NCI-H345 treated with DMSO at 0.1 percent for 48 hours (cell line): ENCODE data around the gene ZBTB7C.

Experiments used
- DNase-seq: peaks from one replicate; lab custom pipeline; 2025; ENCODE audit not compliant: unreplicated experiment; lab: John Stamatoyannopoulos, UW

ZBTB7C gene

DNA sequence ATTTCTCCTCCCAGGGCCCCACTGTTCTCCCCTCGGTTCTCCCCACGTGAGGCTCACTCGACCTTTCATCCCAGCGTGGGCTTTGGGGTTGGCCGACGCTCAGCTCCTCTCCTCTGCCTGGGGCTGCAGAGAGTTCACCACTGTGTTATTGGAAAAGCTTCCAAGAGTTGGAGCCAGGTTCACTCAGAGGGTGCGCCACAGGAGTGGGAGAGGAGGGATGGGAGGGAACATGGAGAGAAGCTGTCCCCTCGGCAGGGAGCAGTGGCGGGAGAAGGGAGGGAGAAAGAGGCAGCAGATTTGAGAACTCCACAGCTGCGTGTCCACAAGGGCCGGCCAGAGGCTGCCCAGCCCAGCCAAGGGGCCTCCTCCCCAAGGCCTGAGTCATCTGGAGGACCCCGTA is 281.6 kb downstream of the ZBTB7C start:
- no peak for DNase-seq

DNA sequence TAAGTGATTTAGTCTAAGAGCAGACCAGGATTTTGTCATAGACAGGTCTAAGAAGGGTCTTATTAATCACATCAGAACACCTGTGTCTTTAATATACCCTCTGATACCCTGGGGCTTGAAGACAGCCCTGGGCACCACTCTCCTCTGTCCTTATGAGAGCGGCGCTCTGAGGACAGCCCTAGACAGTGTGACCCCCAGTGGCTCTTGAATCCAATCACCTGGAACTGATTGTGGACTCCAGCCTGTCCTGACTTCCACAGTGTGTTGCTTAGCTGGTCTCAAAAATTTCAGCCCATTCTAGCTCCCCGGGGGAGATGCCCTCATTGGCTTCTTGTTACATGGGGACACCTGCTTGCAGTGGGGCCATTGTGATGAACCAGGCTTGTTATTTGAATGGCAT is 282.9 kb downstream of the ZBTB7C start:
- no peak for DNase-seq

DNA sequence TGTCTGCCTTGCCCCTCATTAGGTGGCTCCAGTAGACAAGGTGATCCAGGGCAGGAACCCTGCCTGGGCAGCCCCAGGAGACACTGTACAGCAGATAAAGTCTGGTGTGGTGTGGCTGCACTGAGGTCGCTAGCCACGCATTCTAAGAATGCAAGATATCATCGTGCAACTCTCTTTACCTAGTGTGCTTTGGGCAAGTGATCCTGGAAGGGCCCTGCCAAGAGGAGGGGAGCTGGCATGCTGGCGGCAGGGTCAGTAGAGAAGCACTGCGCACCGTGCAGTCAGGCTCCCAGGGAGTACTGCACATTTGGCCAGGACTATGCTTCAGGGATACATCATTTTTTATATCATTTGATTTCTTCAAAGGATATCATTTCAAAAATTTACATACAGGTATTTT is 283.5 kb downstream of the ZBTB7C start:
- no peak for DNase-seq

DNA sequence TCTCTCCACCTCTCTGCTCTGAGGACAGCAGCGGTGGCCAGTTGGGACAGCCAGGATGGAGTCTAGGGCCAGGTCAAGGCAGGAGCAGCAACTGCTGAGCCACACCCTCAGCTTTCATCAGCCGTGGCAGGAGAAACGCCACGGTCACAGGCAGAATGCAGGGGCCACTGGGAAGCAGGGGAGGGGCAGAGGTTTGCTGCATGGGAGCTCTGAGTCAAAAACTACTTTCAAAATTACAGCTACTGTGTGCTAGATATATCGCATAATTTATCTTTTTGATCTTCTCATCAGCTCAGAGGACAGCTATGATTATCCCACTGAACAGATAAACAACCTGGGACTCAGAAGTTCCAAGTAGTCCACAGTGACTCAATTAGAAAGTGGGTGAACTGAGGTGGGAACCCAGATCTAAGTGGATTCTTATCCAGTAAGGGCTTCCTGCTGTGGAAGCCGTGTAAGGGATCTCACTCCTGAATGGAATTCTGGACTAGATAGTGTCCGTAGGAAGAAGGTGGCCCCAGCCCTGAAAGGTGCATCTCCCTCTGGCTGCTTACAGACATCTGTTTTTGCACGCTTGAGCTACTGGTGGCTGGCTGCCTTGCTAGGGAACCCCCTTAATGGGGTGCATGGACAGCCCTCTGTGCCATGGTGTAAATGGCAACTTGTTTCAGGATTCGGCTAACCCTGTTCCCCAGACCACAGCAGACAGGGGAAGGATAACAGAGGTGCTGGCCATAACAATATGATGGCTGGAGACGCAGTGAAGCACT is 284.1 kb downstream of the ZBTB7C start:
- DNase-seq, result no peak

DNA sequence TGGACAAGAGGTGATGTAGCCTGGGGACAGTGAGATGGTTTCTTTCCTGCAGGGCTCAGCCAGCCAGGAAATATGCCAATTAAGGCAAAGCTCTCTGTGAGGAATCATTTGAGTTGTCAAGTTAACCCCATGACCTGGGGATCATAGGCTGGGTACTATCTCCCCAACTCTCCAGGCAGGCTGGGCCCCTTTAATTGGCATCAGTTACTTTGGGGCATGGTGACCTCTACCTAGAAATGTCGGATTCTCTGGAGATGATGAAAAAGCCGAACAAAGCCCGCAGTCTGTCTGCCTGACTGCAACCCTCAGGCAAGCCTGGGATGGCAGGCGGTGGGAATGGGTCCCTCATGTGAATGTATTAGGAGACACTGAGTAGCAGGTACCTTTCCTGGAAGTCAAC is 285.2 kb downstream of the ZBTB7C start:
- DNase-seq, result no peak

DNA sequence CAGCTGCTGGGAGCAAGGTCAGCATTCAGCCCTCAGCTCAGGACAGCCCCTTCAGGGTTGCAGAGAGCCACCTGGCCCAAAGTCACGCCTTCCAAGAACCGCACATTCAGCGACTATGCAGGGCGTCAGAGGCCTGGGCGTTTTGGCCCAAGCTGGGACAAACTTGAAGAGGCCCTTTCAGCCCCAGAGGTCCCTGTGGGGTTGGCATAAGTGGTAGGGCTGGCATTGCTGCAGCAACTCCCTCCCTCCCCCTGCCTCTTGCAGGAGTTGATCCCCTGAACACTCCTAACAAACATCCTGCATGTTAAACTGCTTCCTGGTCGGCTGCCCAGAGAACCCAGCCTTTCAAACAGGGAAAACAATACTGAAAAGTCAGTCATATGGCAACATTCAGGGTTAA is 285.9 kb downstream of the ZBTB7C start:
- no peak for DNase-seq

DNA sequence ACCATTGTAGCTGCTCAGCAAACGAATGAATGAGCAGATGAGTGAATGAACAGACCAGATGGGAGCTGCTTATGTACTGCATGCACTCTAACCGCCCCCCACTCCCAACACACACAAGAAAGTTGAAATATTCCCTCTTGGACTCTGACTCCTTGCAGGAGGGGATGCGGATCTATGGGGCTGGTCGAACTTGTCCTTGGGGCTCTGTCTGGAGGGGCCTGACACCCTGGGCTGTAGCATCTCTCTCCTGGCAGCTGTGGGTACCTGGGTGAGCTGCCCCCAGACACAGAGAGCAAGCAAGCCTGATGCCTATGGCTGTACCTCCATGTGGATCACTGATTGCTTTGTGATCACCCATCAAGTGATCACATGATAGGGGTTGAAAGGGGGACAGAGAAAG is 286.4 kb downstream of the ZBTB7C start:
- DNase-seq, result no peak

DNA sequence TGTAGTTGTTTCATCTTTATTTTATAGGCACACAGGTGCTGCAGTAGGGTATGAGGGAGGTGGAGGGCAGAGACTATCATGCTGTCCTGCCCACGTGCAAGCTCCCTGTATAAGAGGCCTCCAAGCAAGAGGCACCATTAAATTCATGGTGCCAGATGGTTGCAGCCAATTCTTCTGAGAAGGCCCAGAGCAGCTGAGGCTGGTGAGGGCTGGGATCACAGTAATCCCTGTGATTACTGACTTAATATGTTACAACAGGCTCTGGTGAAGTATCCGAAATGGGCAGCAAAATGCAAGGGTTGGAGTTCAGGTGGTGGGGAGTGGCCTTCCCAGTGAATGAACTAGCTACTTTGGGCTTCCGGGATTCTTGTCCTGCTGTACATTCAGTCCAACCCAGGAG is 286.8 kb downstream of the ZBTB7C start:
- no peak for DNase-seq

DNA sequence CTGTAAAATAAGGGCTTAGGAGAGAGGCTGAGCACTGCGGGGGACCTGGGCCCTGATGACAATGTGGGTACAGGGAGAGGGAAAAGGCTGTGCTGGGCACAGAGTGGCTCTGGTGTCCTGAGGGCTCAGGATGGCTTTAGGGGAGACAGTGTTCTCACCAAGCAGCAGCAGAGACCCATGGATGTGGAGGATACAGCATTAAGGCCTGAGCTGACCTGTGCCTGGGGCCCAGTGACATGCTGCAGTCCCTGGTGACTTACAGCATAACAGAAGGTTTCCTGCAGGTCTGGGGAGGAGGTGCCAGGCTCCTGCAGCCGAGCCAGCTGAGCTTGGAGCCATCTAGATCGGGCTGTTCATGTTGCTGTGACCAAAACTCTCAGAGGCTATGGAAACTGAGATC is 287.4 kb downstream of the ZBTB7C start:
- DNase-seq, result no peak

DNA sequence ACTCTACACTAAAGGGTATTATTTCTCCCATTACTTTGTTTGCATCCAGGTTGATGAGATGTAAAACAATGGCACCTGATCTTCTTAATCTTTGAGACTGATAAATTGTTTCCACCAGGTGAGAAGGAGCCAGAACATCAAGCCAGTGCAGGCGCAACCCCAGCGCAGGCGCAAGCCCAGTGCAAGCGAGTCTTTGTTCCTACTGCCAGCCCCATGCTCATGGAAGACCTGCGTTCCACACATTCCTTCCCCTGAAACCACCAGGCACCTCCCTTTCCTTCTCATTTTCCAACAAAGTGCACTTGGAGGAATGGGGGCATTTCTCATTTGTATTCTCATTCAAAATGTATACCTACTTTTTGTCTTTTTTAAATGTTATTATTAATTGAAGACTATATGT is 290.0 kb downstream of the ZBTB7C start:
- no peak for DNase-seq

DNA sequence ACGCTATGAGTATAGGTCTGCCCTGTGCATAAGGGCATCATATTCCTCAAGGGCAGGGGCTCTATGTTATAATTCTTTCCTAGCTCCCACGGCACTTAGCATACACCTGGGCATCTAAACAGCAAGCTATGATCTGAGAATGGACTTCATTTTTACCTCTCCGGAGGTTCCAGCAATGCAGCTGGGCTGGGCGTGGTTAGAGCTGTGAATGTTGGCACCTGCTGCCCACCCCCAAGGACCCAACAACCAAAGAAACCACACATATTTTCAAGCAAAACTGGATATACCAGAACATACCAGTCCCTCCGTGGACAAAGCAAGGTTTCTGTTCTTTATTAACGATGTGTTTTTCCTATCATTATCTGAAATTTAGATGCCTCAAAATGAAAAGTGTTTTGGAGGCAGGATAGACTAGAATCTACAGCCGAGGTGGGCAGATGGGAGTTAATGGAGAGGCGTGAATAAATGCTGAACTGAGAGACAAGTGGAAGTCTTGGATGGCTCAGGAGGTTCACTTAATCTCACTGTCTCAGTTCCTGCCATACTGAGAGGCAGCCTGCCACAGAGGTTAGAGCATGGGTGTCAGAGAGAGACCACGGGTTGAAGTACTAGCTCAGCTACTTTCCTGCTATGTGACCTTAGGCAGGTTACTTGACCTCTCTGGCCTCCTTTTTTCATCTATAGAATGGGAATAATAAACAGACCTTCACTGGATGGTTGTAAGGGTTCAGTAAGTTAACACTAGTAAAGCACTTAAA is 292.1 kb downstream of the ZBTB7C start:
- no peak for DNase-seq

DNA sequence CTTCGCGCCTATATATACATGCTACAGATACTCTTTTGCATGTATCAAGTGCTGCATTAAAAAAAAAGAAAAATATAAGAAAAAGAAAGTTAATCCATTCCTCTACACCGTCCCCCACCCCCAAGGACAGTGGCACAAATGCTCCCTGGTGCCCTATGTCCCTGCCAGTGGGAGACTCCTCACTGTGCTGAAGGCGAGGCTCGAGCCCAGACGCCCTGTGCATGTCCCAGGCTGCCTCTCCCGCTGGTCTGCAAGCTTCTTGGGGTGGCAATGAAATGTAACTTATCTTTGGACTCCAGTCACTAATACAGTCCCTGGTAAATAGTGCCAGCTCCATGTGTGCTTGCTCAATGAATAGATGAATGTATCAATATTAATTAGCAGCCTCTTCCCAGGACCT is 293.2 kb downstream of the ZBTB7C start:
- no peak for DNase-seq

DNA sequence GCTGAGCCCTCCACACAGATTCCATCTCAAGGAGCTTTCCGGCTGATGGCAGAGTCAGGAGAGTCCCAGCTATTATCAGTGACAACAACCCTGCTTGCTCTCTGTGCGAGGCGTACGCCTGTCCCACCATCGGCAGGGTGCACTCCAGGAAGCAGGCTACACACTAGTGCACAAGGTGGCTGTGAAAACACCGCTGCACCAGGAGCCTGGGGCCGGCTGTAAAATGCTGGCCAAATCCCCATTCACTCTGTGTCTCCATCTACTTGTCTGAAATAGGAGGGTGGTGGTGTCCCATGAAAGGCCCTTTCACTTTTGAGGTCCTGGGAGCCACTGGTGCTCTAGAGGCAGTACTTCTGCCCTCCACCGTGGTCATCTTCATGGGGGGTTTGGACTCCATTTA is 295.5 kb downstream of the ZBTB7C start:
- no peak for DNase-seq

DNA sequence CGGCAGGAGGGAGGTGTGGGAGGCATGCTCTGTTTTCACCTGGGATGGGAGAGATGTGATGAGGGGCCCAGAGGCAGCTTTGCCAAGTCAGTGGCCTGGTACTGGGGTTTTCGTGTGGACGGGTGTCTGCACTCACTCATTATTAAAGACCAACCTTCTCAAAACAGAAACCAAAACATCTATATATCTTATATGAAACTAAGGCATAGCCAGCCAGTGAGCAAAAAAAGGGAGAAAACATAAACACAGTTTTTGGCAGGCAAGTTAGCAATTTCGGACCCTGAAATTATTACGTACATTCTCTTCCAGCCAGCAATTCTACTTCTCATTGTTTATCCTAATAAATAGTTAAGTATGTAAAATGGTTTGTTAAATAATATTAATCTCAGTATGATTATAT is 297.6 kb downstream of the ZBTB7C start:
- no peak for DNase-seq

DNA sequence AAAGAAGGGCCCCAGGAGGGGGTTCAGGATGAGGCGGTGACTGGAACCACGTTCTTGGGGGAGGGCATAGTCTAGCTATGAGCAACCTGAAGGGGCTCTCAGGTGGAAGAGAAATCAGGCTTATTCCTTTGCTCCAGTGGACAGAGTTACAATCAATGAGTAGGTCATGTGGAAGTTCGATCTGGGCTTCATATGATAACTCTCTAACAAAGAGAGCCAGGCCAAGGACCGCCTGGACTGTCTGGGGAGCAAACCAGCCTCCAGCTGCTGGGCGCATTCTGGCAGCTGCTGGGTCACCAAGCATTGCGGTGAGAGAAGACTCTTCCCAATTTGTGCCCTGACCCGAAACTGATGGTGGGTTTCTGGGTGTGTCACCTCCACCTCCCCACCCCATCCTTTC is 298.4 kb downstream of the ZBTB7C start:
- DNase-seq, result no peak

DNA sequence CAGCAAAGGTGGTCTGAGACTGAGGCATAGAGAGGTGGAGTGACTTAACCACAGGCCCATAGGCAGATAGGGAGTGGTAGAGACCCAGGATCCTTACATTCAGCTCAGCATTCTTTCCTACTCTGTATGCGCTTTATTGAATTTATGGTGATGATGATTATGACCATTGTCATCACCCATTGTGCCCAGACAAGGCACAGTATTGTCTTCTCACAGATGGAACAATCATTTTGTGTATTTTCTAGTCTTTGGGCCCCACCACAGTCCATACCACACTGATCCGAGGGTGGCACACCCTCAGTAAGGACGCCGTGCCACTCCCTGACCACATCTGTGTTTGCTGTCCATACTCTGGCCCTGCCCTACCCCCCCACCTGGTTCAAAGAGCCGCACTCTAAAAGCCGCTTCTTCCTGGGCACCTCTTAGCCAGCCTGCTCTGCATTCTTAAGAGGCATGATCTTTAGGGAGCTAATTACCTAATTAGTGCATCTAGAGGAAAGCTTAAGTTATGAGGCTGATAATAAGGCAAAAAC is 299.2 kb downstream of the ZBTB7C start:
- DNase-seq, result no peak

DNA sequence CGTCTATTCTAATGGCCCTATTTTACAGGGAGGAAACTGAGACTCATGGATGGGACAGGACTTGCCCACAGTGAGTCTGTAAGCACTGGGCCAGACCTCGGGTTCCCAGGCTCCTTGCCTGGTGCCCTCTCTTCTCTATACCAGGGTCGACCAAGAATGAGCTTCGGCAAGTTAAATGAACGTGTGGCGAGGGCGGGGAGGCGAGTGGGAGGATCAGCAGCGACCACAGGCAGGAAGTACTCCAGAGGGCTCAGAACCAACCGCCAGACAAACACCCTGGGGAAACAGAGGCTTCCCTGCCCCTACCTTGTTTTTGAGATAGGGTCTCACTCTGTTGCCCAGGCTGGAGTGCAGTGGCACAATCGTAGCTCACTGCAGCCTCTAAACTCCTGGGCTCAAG is 301.0 kb downstream of the ZBTB7C start:
- DNase-seq, result no peak

DNA sequence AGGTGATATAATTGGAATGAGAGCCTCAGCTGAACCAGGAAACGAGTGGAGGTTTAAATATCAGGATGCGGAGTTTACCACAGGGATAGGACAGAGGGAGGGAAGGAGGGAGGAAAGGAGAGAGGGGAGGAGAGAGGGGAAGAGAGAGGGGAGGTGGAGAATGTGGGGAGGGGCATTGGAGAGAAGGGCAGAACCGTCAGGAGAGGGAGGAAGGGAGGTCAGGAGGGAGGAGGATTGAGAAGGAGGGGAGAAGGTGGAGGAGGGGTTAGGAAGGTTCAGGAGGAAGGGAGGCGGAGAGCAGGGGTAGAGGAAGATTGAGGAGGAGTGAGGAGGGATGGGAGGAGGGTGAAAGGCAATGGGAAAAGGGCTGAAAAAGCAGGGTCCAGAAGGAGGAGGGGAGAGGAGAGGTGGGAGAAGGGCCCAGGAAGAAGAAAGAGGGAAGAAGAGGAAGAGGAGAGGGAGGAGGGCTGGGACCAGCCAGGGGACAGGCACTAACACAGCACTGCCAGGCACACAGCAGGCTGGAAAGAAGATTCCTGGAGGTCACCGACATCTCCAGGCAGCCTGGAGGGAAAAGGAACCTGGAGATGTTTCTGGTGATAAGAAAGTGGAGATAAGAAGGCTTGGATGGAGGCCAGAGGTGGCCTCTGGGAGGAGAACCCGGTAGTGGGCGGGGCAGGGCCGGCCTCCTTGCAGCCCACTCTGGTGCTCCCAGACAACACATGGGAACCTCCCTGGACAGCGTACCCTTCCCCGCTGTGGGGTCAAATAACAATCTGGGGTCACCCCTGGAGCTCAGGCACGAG is 302.0 kb downstream of the ZBTB7C start:
- no peak for DNase-seq

DNA sequence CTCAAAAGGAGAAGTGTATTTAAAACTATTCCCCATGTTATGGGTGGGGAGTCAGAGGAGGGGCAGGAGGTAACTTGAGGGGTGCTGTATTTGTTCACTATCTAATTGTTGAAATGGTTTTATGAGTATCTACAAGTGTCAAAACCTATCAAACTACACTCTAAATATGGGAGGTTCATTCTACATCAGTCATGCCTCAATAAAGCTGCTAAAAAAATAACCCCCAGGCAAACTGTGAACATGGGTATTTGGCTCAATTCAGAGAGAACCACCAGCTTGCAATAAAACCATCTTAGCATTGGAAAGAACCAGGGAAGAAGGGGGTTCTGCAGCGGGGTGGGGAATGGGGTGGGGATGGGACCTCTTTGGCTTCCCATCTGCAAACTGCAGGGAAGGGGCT is 302.7 kb downstream of the ZBTB7C start:
- DNase-seq, result no peak

DNA sequence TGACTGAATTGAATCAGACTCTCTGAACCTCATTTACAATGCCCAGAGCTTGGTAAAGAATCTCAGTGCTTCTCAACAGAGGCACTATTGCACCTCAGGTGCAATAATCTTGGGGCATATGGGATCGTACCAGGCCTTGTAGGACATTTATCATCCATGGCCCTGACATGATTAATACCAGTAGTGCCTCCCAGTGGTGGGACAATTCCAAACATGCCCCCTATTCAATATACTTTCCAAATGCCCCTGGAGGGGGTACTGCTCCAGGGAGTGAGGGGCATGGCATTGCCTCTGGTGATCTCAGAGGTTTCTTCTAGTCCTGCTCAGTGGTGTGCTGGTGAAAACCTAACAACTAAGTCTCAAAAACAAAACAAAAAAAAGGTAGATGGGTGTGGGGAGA is 303.9 kb downstream of the ZBTB7C start:
- no peak for DNase-seq

DNA sequence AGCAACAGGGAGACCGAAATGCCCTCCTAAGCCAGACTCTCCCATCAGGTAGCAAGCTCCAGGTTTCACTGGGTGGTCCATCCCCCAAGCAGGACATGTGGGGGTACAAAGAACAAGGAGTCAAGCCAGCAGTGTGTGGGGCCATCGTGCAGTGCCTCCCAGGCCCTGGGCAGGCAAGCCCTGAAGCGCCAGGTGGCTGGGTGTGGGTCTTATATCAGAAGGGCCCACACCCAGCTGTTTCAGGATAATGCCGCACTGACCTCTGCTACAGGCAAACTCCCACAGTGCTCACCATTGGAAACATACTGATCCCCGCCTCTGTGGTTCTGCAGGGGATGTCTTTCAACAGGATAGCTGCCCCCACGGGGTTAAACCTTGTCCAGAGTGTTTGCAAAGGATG is 304.5 kb downstream of the ZBTB7C start:
- no peak for DNase-seq
